ENCODE measurements around the gene FAM222B.
A peak's percentile ranks its signal among the peaks of the same experiment; 100 is the strongest.
"Not testable (repeated sequence)": the region's sequence is repeated elsewhere in the genome, so short reads cannot be mapped to it uniquely, and the experiment has no call there.

FAM222B gene

GRCh38 chr17:28839221-28839620, 3.4 kb downstream of the FAM222B start:
- DNase-seq (ENCODE audit: low read depth): peak; percentile 9

GRCh38 chr17:28836541-28836940, 6.0 kb downstream of the FAM222B start:
- DNase-seq (ENCODE audit: low read depth): not testable (repeated sequence)

GRCh38 chr17:28834420-28834819, 8.2 kb downstream of the FAM222B start:
- no peak for DNase-seq (ENCODE audit: low read depth)

- peak; percentile 88 for DNase-seq (ENCODE audit: low read depth)
Observed at GRCh38 chr17:28828294-28829040, 14.1 kb downstream of the FAM222B start.

GRCh38 chr17:28827672-28828071, 14.9 kb downstream of the FAM222B start:
- DNase-seq (ENCODE audit: low read depth): peak; percentile 20

- DNase-seq (ENCODE audit: low read depth): no peak
Observed at GRCh38 chr17:28819582-28819981, 23.0 kb downstream of the FAM222B start.

- no peak for DNase-seq (ENCODE audit: low read depth)
Observed at GRCh38 chr17:28818819-28819221, 23.8 kb downstream of the FAM222B start.

GRCh38 chr17:28816540-28816939, 26.1 kb downstream of the FAM222B start:
- DNase-seq (ENCODE audit: low read depth): no peak

GRCh38 chr17:28812748-28813377, 29.7 kb downstream of the FAM222B start:
- DNase-seq (ENCODE audit: low read depth): peak; percentile 58

- peak; percentile 97 for DNase-seq (ENCODE audit: low read depth)
Observed at GRCh38 chr17:28812091-28812747, 30.4 kb downstream of the FAM222B start.

GRCh38 chr17:28811651-28812090, 30.9 kb downstream of the FAM222B start:
- DNase-seq (ENCODE audit: low read depth): peak; percentile 31

GRCh38 chr17:28810437-28810836, 32.2 kb downstream of the FAM222B start:
- no peak for DNase-seq (ENCODE audit: low read depth)

GRCh38 chr17:28807925-28808634, 34.5 kb downstream of the FAM222B start:
- peak; percentile 93 for DNase-seq (ENCODE audit: low read depth)

GRCh38 chr17:28796062-28796461, 46.5 kb downstream of the FAM222B start:
- DNase-seq (ENCODE audit: low read depth): no peak

GRCh38 chr17:28794846-28795441, 47.6 kb downstream of the FAM222B start:
- not testable (repeated sequence) for DNase-seq (ENCODE audit: low read depth)

- peak; percentile 12 for DNase-seq (ENCODE audit: low read depth)
Observed at GRCh38 chr17:28792877-28793661, 49.5 kb downstream of the FAM222B start.

GRCh38 chr17:28788100-28788499, 54.5 kb downstream of the FAM222B start:
- DNase-seq (ENCODE audit: low read depth): no peak

GRCh38 chr17:28783161-28783560, 59.4 kb downstream of the FAM222B start:
- DNase-seq (ENCODE audit: low read depth): no peak

- not testable (repeated sequence) for DNase-seq (ENCODE audit: low read depth)
Observed at GRCh38 chr17:28779601-28780000, 63.0 kb downstream of the FAM222B start.

- DNase-seq (ENCODE audit: low read depth): no peak
Observed at GRCh38 chr17:28777178-28777577, 65.4 kb downstream of the FAM222B start.

- DNase-seq (ENCODE audit: low read depth): no peak
Observed at GRCh38 chr17:28774206-28774605, 68.4 kb downstream of the FAM222B start.

Measured in EH (cell line).